Heart right ventricle (tissue), 16 donors: Measurements from ENCODE around the gene HECA. TPM values are rescaled to one million over a fixed set of nuclear protein-coding genes. Genes with fewer than 3 reads are reported as not detected.

Experiments
- ATAC-seq, 8 donors: fragments of 200-7000 bp; cut with Tn5 transposase; one replicate each; pipeline ENCODE4 v1.9.1; 2020; ENCODE audit warnings: mild to moderate bottlenecking in 8 of 8, moderate library complexity in 8 of 8, moderate number of reproducible peaks in 1 of 8
- DNase-seq, 2 donors: peaks; one replicate each; pipeline ENCODE4 v3.0.0-alpha.2; 2020
- H3K27ac ChIP-seq, 10 donors: fragments of 200-600 bp; sonication (generic) in 2 of 10; one replicate each; pipeline versions ENCODE4 v1.5.0 to v1.8.0; 2020 to 2022; ENCODE audit warnings: mild to moderate bottlenecking in 3 of 10
- H3K27me3 ChIP-seq, 7 donors: fragments of 200-600 bp; one replicate each; pipeline ENCODE4 v1.8.0; 2021 to 2022; ENCODE audit warnings: mild to moderate bottlenecking in 2 of 7
- H3K36me3 ChIP-seq, 9 donors: fragments of 200-600 bp; sonication (generic) in 1 of 9; one replicate each; pipeline versions ENCODE4 v1.5.0 to v1.8.0; 2020 to 2022; ENCODE audit warnings: mild to moderate bottlenecking in 2 of 9
- H3K4me1 ChIP-seq, 9 donors: fragments of 200-600 bp; sonication (generic) in 1 of 9; one replicate each; pipeline versions ENCODE4 v1.5.0 to v1.8.0; 2020 to 2022; ENCODE audit warnings: mild to moderate bottlenecking in 4 of 9
- H3K4me3 ChIP-seq, 10 donors: fragments of 200-600 bp; sonication (generic) in 2 of 10; one replicate each; pipeline versions ENCODE4 v1.5.0 to v1.8.0; 2020 to 2022; ENCODE audit warnings: mild to moderate bottlenecking in 7 of 10, moderate library complexity in 2 of 10
- H3K9me3 ChIP-seq, 11 donors: fragments of 200-600 bp in 10 of 11; sonication (generic) in 2 of 11; one replicate each; pipeline versions ENCODE4 v1.5.0 to v1.8.0; 2013 to 2022; ENCODE audit warnings: mild to moderate bottlenecking in 2 of 11, control low read depth in 1 of 11, moderate library complexity in 1 of 11
- whole genome bisulfite sequencing, 2 donors: extraction: QIAGEN DNeasy Blood & Tissue Kit; methylation state at CpG; one replicate each; pipeline ENCODE4 v1.1.7; 2013; ENCODE audit warnings: inconsistent platforms in 1 of 2; 5-methylcytosine and 5-hydroxymethylcytosine counted together
- intact Hi-C, 10 donors: fragments of 100-400 bp; cut with DNase I; formaldehyde crosslinking; loops; one replicate each; pipeline versions ENCODE4 v1.11.1 to v1.14.2; 2022
- polyA plus RNA-seq, 2 donors: library from polyadenylated mRNA; stranded (reverse); fragments of 200-250 nt; gene quantifications; one replicate each; pipeline ENCODE4 v1.2.3, GENCODE V29; 2013
- total RNA-seq, 10 donors: library from RNA; stranded (reverse); fragmentation: NEBNext Ultra II Directional in 3 of 10; extraction: Animal tissue kit (Norgen Biotek cat#: 25700) in 3 of 10; gene quantifications; one replicate each; pipeline versions ENCODE4 v1.2.1 to v1.2.4, GENCODE V29; 2021 to 2023
- TF ChIP-seq, protein P1 (sequence below), 9 donors: fragments of 200-600 bp; sonication (generic) in 2 of 9; IDR thresholded peaks; one replicate each; pipeline versions ENCODE4 v1.5.0 to v1.8.0; 2021 to 2022; ENCODE audit warnings: antibody characterized with exemption in 9 of 9, mild to moderate bottlenecking in 5 of 9, moderate library complexity in 1 of 9
- donor health status: Arrhythmogenic right ventricular cardiomyopathy.
- donor health status: ischemic (EF 13 %, LVEDD 7.1; RV severe dilation, severe dysfunction).
- donor health status: healthy with polysubstance abuse.
- donor health status: DM: no; HTN: yes; CAD: no.
- donor health status: DM: no; HTN: no; CAD: no.
- donor health status: ischemic (EF 25% LVEDD 6.9; RV normal size, moderate dysfunction).
- donor health status: ischemic (EF 25% LVEDD 5.7; RV mildly dilated, moderate dysfunction).
- donor health status: healthy.
- donor health status: DM: yes; HTN: yes; CAD: no.
- donor health status: Ischemic cardiomyopathy.
- donor health status: ischemic (EF 35%, LVEDD 5.7; RV mildly dilated, moderate dysfunction).
- donor health status: nonischemic (EF 11% LVEDD 7.7; RV severe dilation, severe dysfunction).
- donor health status: DM: yes; HTN: yes; CAD: no.
- donor health status: PGD.
- donor health status: ischemic (EF 29% LVEDD 5.4; RV normal size, mild dysfunction).
- donor health status: nonischemic (EF 23%, LVEDD 6.1; RV moderate dilation, normal function).

HECA gene
- total and polyA plus RNA-seq, 12 donors = 8.6 to 70.6 (median 42.8) TPM

DNA sequence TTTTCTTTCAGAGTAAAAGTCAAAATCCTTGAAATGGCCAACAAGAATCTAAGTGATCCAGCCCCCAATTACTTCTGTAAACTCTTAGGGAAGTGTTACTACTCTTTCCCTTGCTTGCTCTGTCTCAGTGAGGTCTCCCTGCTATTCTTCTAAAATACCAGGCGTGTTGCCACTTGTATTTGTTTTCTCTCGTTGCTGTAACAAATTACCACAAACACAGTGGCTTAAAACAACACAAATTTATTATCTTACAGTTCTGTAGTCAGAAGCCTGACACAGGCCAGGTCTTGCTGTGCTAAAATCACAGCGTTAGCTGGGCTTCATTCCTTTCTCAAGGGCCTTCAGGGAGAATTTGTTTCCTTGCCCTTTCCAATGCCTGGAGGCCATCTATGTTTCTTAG lies 59.9 kb downstream of the HECA start:
- ATAC-seq (no peak), DNase-seq (no peak)
- WGBS, 2 donors = 67 to 76% methylated on average over 3 of the region's 3 CpGs
- H3K36me3 ChIP-seq = no peaks in the 10 kb centered on the region
- H3K4me1 ChIP-seq = peaks cover 0 to 6% (median 0%) of the 10 kb centered on the region in 9 donors
- no peaks in the 10 kb centered on the region for H3K27me3 ChIP-seq
- TF ChIP-seq, protein P1, sequence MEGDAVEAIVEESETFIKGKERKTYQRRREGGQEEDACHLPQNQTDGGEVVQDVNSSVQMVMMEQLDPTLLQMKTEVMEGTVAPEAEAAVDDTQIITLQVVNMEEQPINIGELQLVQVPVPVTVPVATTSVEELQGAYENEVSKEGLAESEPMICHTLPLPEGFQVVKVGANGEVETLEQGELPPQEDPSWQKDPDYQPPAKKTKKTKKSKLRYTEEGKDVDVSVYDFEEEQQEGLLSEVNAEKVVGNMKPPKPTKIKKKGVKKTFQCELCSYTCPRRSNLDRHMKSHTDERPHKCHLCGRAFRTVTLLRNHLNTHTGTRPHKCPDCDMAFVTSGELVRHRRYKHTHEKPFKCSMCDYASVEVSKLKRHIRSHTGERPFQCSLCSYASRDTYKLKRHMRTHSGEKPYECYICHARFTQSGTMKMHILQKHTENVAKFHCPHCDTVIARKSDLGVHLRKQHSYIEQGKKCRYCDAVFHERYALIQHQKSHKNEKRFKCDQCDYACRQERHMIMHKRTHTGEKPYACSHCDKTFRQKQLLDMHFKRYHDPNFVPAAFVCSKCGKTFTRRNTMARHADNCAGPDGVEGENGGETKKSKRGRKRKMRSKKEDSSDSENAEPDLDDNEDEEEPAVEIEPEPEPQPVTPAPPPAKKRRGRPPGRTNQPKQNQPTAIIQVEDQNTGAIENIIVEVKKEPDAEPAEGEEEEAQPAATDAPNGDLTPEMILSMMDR (IDR thresholded peaks at IDR 0.05) = no peak
- no peak overlapping the region for H3K27ac ChIP-seq
- no peak overlapping the region for H3K4me3 ChIP-seq
- intact Hi-C loops = no loop called here
- no peaks in the 10 kb centered on the region for H3K9me3 ChIP-seq

DNA sequence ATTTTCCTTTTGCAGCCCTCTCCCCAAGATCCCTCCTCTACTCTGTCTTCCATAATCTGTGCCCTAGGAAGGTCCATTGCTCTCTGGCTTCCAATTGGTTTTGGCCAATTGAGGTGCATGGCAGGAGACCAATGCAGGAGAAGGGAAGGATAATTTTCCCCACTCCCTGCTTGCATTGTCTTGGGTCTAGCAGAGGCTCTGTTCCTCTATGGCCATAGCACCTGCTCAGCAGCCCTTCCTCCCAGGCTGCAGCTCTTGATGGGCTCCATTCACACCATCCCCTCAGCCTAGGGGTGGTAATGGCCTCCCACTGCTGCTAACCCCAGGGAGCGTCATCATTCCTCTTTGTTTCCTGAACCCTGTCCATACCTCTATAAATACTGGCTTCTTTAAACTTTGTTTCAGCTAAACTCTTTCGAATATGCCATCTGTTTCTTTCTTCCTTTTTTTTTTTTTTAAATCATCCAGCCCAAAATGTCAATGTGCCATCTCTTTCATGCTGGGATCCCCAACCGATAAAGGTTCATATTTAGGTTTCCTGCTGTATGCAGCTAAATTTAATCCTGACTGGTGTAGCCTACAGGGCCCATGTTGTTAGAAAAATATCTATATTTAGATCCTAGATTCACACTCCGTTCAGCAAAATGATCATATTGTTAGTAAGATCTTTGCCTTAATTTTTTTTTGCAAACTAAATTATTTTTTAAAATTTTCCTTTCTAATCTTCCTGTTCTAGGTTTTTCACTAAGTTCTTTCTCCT lies 63.8 kb downstream of the HECA start:
- Histone ChIP-seq H3K4me3 (no peak overlapping the region), H3K4me1 (peaks cover 0 to 6% (median 0%) of the 10 kb centered on the region in 9 donors), H3K27me3 (no peaks in the 10 kb centered on the region), H3K27ac (no peak overlapping the region), H3K36me3 (no peaks in the 10 kb centered on the region), H3K9me3 (peaks cover 0 to 8% (median 0%) of the 10 kb centered on the region in 11 donors)
- ATAC-seq = no peak
- no peak for DNase-seq
- TF ChIP-seq, protein P1 (IDR thresholded peaks at IDR 0.05) = no peak
- WGBS, 2 donors = 60 to 66% methylated on average over 4 of the region's 4 CpGs
- intact Hi-C loops = no loop called here

DNA sequence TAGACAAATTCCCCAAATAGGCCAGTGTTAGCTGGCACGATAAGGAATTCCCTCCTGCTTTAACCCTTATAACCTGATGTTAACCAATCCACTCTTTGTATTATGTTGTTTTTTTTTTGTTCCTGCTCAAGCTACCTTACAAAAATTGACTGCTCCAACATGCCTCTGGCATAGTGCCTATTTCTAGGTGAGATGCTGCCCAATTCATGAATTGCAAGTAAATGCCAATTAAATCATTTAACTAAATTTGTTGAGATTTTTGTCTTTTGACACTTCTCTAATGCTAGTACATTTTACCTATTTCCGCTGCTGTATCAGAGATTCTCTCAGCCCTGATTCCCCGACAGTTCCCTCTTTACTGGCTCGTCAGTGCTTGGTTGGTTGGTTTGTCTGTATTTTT lies 66.5 kb downstream of the HECA start:
- TF ChIP-seq, protein P1 (IDR thresholded peaks at IDR 0.05) = no peak
- Histone ChIP-seq H3K4me1 (peaks cover 0 to 6% (median 0%) of the 10 kb centered on the region in 9 donors), H3K4me3 (no peak overlapping the region), H3K27ac (no peak overlapping the region), H3K9me3 (peaks cover 0 to 25% (median 6%) of the 10 kb centered on the region in 11 donors), H3K27me3 (no peaks in the 10 kb centered on the region), H3K36me3 (no peaks in the 10 kb centered on the region)
- no peak for ATAC-seq
- intact Hi-C loops = no loop called here
- DNase-seq = no peak
- WGBS, 2 donors = 95 to 97% methylated on average over 4 of the region's 4 CpGs

DNA sequence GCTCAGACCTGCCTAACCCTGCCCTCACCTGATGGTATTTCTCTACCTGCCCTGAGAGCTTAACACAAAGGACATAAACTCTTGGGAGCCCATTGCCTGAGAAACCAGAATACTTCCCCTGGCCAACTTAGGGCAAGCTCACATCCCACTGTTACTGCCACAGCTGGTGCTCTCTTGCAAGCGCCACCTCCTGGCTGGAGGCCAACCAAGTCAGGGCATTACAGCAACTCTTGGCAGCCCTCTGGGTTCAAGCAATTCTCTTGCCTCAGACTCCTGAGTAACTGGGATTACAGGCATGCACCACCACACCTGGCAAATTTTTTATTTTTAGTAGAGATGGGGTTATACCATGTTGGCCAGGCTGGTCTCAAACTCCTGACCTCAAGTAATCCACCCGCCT lies 70.1 kb downstream of the HECA start:
- intact Hi-C loops = no loop called here
- H3K36me3 ChIP-seq = no peaks in the 10 kb centered on the region
- H3K27me3 ChIP-seq = no peaks in the 10 kb centered on the region
- no peak overlapping the region for H3K4me3 ChIP-seq
- no peak overlapping the region for H3K27ac ChIP-seq
- H3K4me1 ChIP-seq = no peaks in the 10 kb centered on the region
- H3K9me3 ChIP-seq = peaks cover 0 to 61% (median 17%) of the 10 kb centered on the region in 11 donors
- DNase-seq (no peak), ATAC-seq (no peak)
- TF ChIP-seq, protein P1 (IDR thresholded peaks at IDR 0.05) = no peak
- 97 to 98% methylated on average over 2 of the region's 2 CpGs for WGBS, 2 donors
